Adrenal gland (tissue), 12 donors: ENCODE data around the gene RLF. TPM values are rescaled to one million over a fixed set of nuclear protein-coding genes. Genes with fewer than 3 reads are reported as not detected.
"Not testable (repeated sequence)": the region's sequence is repeated elsewhere in the genome, so short reads cannot be mapped to it uniquely, and the experiment has no call there.

ENCODE experiments used
- DNase-seq, 7 donors: peaks; one replicate each; pipeline ENCODE4 v3.0.0-alpha.2; 2019 to 2020
- H3K27ac ChIP-seq, 5 donors: fragments of 200-600 bp; sonication (generic) in 4 of 5; 1 replicate in 3 of 5; 2 replicates in 2 of 5; pipeline versions ENCODE4 v1.5.1 to v1.8.0; 2016 to 2020; ENCODE audit warnings: mild to moderate bottlenecking in 1 of 5
- H3K27me3 ChIP-seq: fragments of 200-600 bp; 2 replicates; pipeline ENCODE4 v1.8.0; 2021
- H3K36me3 ChIP-seq, 2 donors: fragments of 200-600 bp; replicated peaks in 1 of 2; 1 replicate in 1 of 2; 2 replicates in 1 of 2; pipeline versions ENCODE4 v1.5.1 to v1.8.0; 2018 to 2022
- H3K4me1 ChIP-seq, 2 donors: fragments of 200-600 bp; replicated peaks in 1 of 2; 1 replicate in 1 of 2; 2 replicates in 1 of 2; pipeline versions ENCODE4 v1.5.1 to v1.8.0; 2018 to 2021
- H3K4me3 ChIP-seq, 4 donors: fragments of 200-600 bp; sonication (generic) in 3 of 4; one replicate each; pipeline ENCODE4 v1.5.1; 2016 to 2018
- H3K9me3 ChIP-seq, 3 donors: fragments of 200-600 bp; sonication (generic) in 1 of 3; replicated peaks in 1 of 3; 1 replicate in 2 of 3; 2 replicates in 1 of 3; pipeline versions ENCODE4 v1.5.1 to v1.8.0; 2016 to 2021
- POLR2A ChIP-seq, 2 donors: fragments of 450-650 bp; IDR thresholded peaks; one replicate each; pipeline ENCODE4 v1.6.1; 2017; ENCODE audit warnings: antibody characterized with exemption in 2 of 2, mild to moderate bottlenecking in 2 of 2, moderate library complexity in 1 of 2
- WGBS, 4 donors: extraction: QIAGEN DNeasy Blood & Tissue Kit in 2 of 4; methylation state at CpG; one replicate each; pipeline versions ENCODE4 v1.1.5 to v1.1.7; 2013 to 2017; 5-methylcytosine and 5-hydroxymethylcytosine counted together
- intact Hi-C, 2 donors: fragments of 100-400 bp; cut with DNase I; formaldehyde crosslinking; loops; one replicate each; pipeline versions ENCODE4 v1.14.1 to v1.15.0; 2022 to 2023
- polyA plus RNA-seq, 3 donors: library from polyadenylated mRNA; stranded (reverse); fragments of 200-250 nt in 2 of 3; fragments of 350-450 nt in 1 of 3; fragmentation: Illumina TruSeq in 1 of 3; extraction: RNeasy Lipid Tissue Mini Kit (QIAGEN cat#74804) in 1 of 3; gene quantifications; one replicate each; pipeline ENCODE4 v1.2.3, GENCODE V29; 2013 to 2014
- total RNA-seq, 9 donors: library from RNA; depleted of rRNA in 4 of 9; stranded (reverse); fragments of >200 nt in 4 of 9; fragments of 120-200 nt in 1 of 9; fragmentation: NEBNext Ultra II Directional in 1 of 9; extraction: Animal tissue kit (Norgen Biotek cat#: 25700) in 1 of 9; gene quantifications; one replicate each; pipeline versions ENCODE4 v1.1.0 to v1.2.4, GENCODE V29; 2013 to 2023
- TF ChIP-seq, protein P1 (sequence below), 6 experiments: fragments of 450-650 bp in 4 of 6; fragments of 200-600 bp in 2 of 6; sonication (generic) in 1 of 6; IDR thresholded peaks; 1 replicate in 5 of 6; 2 replicates in 1 of 6; pipeline versions ENCODE4 v1.5.1 to v1.8.0; 2016 to 2021; ENCODE audit warnings: antibody characterized with exemption in 6 of 6, mild to moderate bottlenecking in 2 of 6, moderate library complexity in 1 of 6
- donor health status: healthy with polysubstance abuse.
- donor health status: Bipolar disorder and iron deficiency.
- donor health status: DM: yes; HTN: yes; CAD: no.
- donor health status: DM: no; HTN: no; CAD: no.
- donor health status: DM: no; HTN: no; CAD: no.
- donor health status: DM: yes; HTN: yes; CAD: no.

Gene RLF
- total and polyA plus RNA-seq, 12 donors, result 3.7 to 18.8 (median 11.3) TPM

DNA sequence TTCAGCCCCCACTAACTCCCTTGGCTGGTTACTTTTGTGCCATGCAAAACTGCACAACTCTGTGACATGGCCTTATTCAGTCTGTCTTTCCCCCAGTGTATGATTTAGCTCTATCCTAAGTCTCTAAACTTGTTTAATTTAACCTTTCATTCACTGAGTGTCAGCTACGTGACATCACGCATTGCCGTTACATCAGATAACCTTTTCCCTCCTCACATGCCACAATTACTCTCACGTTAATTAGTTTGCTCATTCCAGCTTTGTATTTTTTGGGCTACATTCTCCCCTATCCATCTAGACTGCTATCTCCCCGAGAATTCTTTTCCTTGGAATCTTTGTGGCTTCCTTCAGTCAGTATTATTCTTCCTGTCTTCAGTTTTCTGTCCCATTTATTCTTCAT lies 57.1 kb downstream of the RLF start:
- TF ChIP-seq, protein P1, sequence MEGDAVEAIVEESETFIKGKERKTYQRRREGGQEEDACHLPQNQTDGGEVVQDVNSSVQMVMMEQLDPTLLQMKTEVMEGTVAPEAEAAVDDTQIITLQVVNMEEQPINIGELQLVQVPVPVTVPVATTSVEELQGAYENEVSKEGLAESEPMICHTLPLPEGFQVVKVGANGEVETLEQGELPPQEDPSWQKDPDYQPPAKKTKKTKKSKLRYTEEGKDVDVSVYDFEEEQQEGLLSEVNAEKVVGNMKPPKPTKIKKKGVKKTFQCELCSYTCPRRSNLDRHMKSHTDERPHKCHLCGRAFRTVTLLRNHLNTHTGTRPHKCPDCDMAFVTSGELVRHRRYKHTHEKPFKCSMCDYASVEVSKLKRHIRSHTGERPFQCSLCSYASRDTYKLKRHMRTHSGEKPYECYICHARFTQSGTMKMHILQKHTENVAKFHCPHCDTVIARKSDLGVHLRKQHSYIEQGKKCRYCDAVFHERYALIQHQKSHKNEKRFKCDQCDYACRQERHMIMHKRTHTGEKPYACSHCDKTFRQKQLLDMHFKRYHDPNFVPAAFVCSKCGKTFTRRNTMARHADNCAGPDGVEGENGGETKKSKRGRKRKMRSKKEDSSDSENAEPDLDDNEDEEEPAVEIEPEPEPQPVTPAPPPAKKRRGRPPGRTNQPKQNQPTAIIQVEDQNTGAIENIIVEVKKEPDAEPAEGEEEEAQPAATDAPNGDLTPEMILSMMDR (IDR thresholded peaks at IDR 0.05), result no peak
- no peak for TF ChIP-seq POLR2A (IDR thresholded peaks at IDR 0.05)
- Histone ChIP-seq H3K4me3 (no peak overlapping the region), H3K36me3 (peaks cover 0 to 6% of the 10 kb centered on the region in 2 donors), H3K4me1 (no peaks in the 10 kb centered on the region), H3K9me3 (no peaks in the 10 kb centered on the region), H3K27me3 (no peaks in the 10 kb centered on the region), H3K27ac (no peak overlapping the region)
- intact Hi-C loops, result no loop called here
- DNase-seq, result no peak
- WGBS, 4 donors, result 90 to 97% (median 95%) methylated on average over 5 of the region's 5 CpGs

DNA sequence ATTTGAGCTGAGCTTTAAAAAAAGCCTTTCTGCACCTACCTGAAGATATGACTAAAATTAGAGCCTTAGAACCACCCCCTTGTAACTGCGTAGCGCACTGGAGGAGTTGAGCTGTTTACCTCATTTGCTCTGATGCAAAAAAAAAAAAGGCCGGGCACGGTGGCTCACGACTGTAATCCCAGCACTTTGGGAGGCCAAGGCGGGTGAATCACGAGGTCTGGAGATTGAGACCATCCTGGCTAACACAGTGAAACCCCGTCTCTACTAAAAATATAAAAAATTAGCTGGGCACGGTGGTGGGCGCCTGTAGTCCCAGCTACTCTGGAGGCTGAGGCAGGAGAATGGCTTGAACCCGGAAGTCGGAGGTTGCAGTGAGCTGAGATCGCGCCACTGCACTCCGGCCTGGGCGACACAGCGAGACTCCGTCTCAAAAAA lies 60.3 kb downstream of the RLF start:
- H3K4me1 ChIP-seq, intact Hi-C loops, H3K27me3 ChIP-seq, H3K36me3 ChIP-seq, H3K4me3 ChIP-seq, H3K27ac ChIP-seq, DNase-seq, H3K9me3 ChIP-seq: not testable (repeated sequence)
- 89 to 98% (median 96%) methylated on average over 18 of the region's 18 CpGs for WGBS, 4 donors

DNA sequence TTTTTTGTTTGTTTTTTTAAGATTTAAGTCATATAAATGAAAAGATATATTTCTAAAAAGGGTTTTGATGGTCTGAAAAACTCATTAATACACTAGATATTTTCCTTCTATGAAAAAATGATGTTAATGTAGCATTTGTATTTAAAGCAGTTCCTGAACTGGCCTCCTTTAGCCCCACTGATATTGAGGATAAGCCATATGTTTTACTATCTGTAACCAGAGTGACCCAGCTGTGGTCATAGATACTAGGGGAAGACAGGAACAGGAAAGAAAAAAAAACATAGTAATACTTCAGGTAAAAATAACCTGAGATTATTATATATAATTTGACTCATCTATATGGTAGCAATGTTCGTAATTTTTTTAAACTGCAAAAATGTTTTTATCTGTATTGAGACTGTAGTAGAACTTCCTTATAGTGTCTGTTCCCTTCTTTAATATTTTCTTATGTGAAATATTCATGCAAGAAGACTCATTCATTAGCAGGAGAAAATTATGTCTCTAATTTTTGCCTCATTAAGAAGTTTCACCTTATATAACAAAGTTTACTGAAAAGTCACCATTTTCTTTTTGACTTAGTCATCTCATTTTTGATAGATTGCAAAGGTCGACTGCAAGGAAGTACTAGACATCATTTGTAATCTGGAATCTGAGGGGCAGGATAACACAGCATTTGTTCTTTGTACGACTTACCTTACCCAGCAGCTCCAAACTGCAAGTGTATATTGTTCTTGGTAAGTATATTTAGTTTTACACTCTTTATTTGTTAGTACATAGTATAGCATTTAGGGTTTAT lies 61.0 kb downstream of the RLF start:
- no peak for DNase-seq
- Histone ChIP-seq H3K27ac (no peak overlapping the region), H3K27me3 (no peaks in the 10 kb centered on the region), H3K4me1 (no peaks in the 10 kb centered on the region), H3K36me3 (peaks cover 0 to 6% of the 10 kb centered on the region in 2 donors), H3K4me3 (no peak overlapping the region), H3K9me3 (no peaks in the 10 kb centered on the region)
- intact Hi-C loops, result no loop called here
- WGBS, 4 donors, result 66 to 73% (median 73%) methylated on average over 3 of the region's 3 CpGs
- TF ChIP-seq, protein P1 (IDR thresholded peaks at IDR 0.05), result no peak
- TF ChIP-seq POLR2A (IDR thresholded peaks at IDR 0.05), result no peak

DNA sequence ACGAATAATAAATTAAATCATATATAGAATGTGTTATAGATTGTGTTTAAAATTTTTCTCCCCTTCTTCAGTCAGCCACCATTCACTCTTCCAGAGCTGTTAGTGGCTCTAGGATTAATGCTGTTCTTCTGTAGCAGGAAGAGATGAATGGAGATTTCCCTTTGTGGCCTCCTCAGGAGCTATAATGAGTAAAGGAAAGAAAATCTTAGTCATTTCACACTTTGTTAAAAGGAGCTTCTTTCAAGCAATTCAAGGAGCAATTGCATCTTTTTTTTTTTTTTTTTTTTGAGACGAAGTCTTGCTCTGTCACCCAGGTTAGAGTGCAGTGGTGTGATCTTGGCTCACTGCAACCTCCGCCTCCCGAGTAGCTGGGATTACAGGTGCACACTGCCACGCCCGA lies 62.9 kb downstream of the RLF start:
- H3K36me3 ChIP-seq, result peaks cover 0 to 6% of the 10 kb centered on the region in 2 donors

More for the DNA sequence above, 62.9 kb downstream of the RLF start:
- DNase-seq, result no peak
- WGBS, 4 donors, result 88 to 96% (median 94%) methylated on average over 6 of the region's 6 CpGs
- no peaks in the 10 kb centered on the region for H3K4me1 ChIP-seq
- H3K9me3 ChIP-seq, result no peaks in the 10 kb centered on the region
- H3K27ac ChIP-seq, result no peak overlapping the region
- H3K27me3 ChIP-seq, result no peaks in the 10 kb centered on the region
- H3K4me3 ChIP-seq, result no peak overlapping the region
- TF ChIP-seq, protein P1 (IDR thresholded peaks at IDR 0.05), result no peak
- no peak for TF ChIP-seq POLR2A (IDR thresholded peaks at IDR 0.05)
- intact Hi-C loops, result no loop called here
